Measurements from ENCODE around the gene C17orf75. TPM values are rescaled to one million over a fixed set of nuclear protein-coding genes. Genes with fewer than 3 reads are reported as not detected.
"Not testable (repeated sequence)": the region's sequence is repeated elsewhere in the genome, so short reads cannot be mapped to it uniquely, and the experiment has no call there.

C17orf75 gene
- total RNA-seq, 1 donor from 2014 or later: 21.0 TPM

GRCh38 chr17:32345951-32346600 is 4.1 kb upstream of the C17orf75 start:
- no peak for DNase-seq (ENCODE audit: low read depth)

GRCh38 chr17:32342603-32343325 is 791 bp upstream of the C17orf75 start:
- no peak for DNase-seq (ENCODE audit: low read depth)

- DNase-seq (ENCODE audit: low read depth): no peak
These were observed 674 bp downstream of the C17orf75 start for GRCh38 chr17:32341141-32341856.

- DNase-seq (ENCODE audit: low read depth): peak; percentile 70
These were observed 6.3 kb downstream of the C17orf75 start for GRCh38 chr17:32335687-32336086.

- DNase-seq (ENCODE audit: low read depth): no peak
These were observed 6.9 kb downstream of the C17orf75 start for GRCh38 chr17:32335046-32335445.

- DNase-seq (ENCODE audit: low read depth): no peak
These were observed 8.8 kb downstream of the C17orf75 start for GRCh38 chr17:32333187-32333586.

- DNase-seq (ENCODE audit: low read depth): no peak
These were observed 10.5 kb downstream of the C17orf75 start for GRCh38 chr17:32331243-32332040.

GRCh38 chr17:32330147-32330546 is 11.8 kb downstream of the C17orf75 start:
- DNase-seq (ENCODE audit: low read depth): no peak

- no peak for DNase-seq (ENCODE audit: low read depth)
These were observed 14.1 kb downstream of the C17orf75 start for GRCh38 chr17:32327911-32328310.

- DNase-seq (ENCODE audit: low read depth): peak; percentile 62
These were observed 18.0 kb downstream of the C17orf75 start for GRCh38 chr17:32323811-32324491.

GRCh38 chr17:32323046-32323445 is 18.9 kb downstream of the C17orf75 start:
- no peak for DNase-seq (ENCODE audit: low read depth)

- no peak for DNase-seq (ENCODE audit: low read depth)
These were observed 21.1 kb downstream of the C17orf75 start for GRCh38 chr17:32320847-32321246.

GRCh38 chr17:32320080-32320479 is 21.9 kb downstream of the C17orf75 start:
- DNase-seq (ENCODE audit: low read depth): not testable (repeated sequence)

GRCh38 chr17:32319548-32319905 is 22.4 kb downstream of the C17orf75 start:
- no peak for DNase-seq (ENCODE audit: low read depth)

- DNase-seq (ENCODE audit: low read depth): no peak
These were observed 23.9 kb downstream of the C17orf75 start for GRCh38 chr17:32318071-32318470.

GRCh38 chr17:32317353-32317752 is 24.6 kb downstream of the C17orf75 start:
- DNase-seq (ENCODE audit: low read depth): no peak

- DNase-seq (ENCODE audit: low read depth): not testable (repeated sequence)
These were observed 25.3 kb downstream of the C17orf75 start for GRCh38 chr17:32316653-32317052.

GRCh38 chr17:32315171-32315570 is 26.8 kb downstream of the C17orf75 start:
- DNase-seq (ENCODE audit: low read depth): no peak

- no peak for DNase-seq (ENCODE audit: low read depth)
These were observed 27.3 kb downstream of the C17orf75 start for GRCh38 chr17:32314636-32315035.

- DNase-seq (ENCODE audit: low read depth): no peak
These were observed 30.9 kb downstream of the C17orf75 start for GRCh38 chr17:32311028-32311536.

- no peak for DNase-seq (ENCODE audit: low read depth)
These were observed 34.3 kb downstream of the C17orf75 start for GRCh38 chr17:32307658-32308057.

Data from renal cortical epithelial cell (primary cell).